Ectodermal cell (in vitro differentiated cells): ENCODE results near the gene PIK3AP1.

ENCODE experiments used
- H3K27ac ChIP-seq: 2 replicates; pipeline ENCODE4 v1.7.0; 2013; ENCODE audit warnings: mild to moderate bottlenecking, low read depth, low read length; ENCODE audit not compliant: insufficient read depth, poor library complexity, severe bottlenecking
- H3K27me3 ChIP-seq: 2 replicates; pipeline ENCODE4 v1.7.0; 2013; ENCODE audit warnings: mild to moderate bottlenecking, low read length; ENCODE audit not compliant: insufficient read depth, control insufficient read depth, poor library complexity, severe bottlenecking
- H3K36me3 ChIP-seq: one replicate; pipeline ENCODE4 v1.7.0; 2013; ENCODE audit warnings: low read length; ENCODE audit not compliant: control insufficient read depth, insufficient read depth
- H3K4me1 ChIP-seq: one replicate; pipeline ENCODE4 v1.7.0; 2013; ENCODE audit warnings: low read length; ENCODE audit not compliant: control insufficient read depth, insufficient read depth
- H3K4me3 ChIP-seq: 2 replicates; pipeline ENCODE4 v1.7.0; 2013; ENCODE audit warnings: low read depth, low read length, control low read depth; ENCODE audit not compliant: insufficient read depth
- H3K9me3 ChIP-seq: 2 replicates; pipeline ENCODE4 v1.7.0; 2013; ENCODE audit warnings: mild to moderate bottlenecking, low read length, moderate library complexity; ENCODE audit not compliant: control insufficient read depth
- WGBS, 2 experiments: methylation state at CpG; one replicate each; pipeline ENCODE4 v1.1.7; 2013; ENCODE audit warnings: missing lambda C conversion rate in 2 of 2; 5-methylcytosine and 5-hydroxymethylcytosine counted together

PIK3AP1 gene

GRCh38 chr10:96637709-96638108 lies 82.6 kb downstream of the PIK3AP1 start:
- Histone ChIP-seq H3K27me3 (no peaks in the 10 kb centered on the region), H3K9me3 (no peaks in the 10 kb centered on the region)

GRCh38 chr10:96636551-96636950 lies 83.8 kb downstream of the PIK3AP1 start:
- no peak overlapping the region for H3K27ac ChIP-seq
- no peak overlapping the region for H3K4me3 ChIP-seq
- no peaks in the 10 kb centered on the region for H3K36me3 ChIP-seq
- H3K27me3 ChIP-seq, result no peaks in the 10 kb centered on the region
- no peaks in the 10 kb centered on the region for H3K4me1 ChIP-seq
- no peaks in the 10 kb centered on the region for H3K9me3 ChIP-seq
- WGBS, 2 experiments, result 77 to 88% methylated on average over 1 of the region's 1 CpG

More at GRCh38 chr10:96637709-96638108, 82.6 kb downstream of the PIK3AP1 start:
- no peaks in the 10 kb centered on the region for H3K36me3 ChIP-seq
- H3K27ac ChIP-seq, result no peak overlapping the region
- WGBS, 2 experiments, result 91 to 92% methylated on average over 4 of the region's 4 CpGs
- no peaks in the 10 kb centered on the region for H3K4me1 ChIP-seq
- no peak overlapping the region for H3K4me3 ChIP-seq

- H3K4me3 ChIP-seq, result no peak overlapping the region
These were observed 87.2 kb downstream of the PIK3AP1 start for GRCh38 chr10:96632974-96633710.

GRCh38 chr10:96627292-96627691 lies 93.0 kb downstream of the PIK3AP1 start:
- Histone ChIP-seq H3K4me3 (no peak overlapping the region), H3K36me3 (no peaks in the 10 kb centered on the region)
- WGBS, 2 experiments, result 80 to 100% methylated on average over 1 of the region's 1 CpG

More at GRCh38 chr10:96632974-96633710, 87.2 kb downstream of the PIK3AP1 start:
- WGBS, 2 experiments, result 70 to 81% methylated on average over 3 of the region's 4 CpGs
- no peak overlapping the region for H3K27ac ChIP-seq
- no peaks in the 10 kb centered on the region for H3K9me3 ChIP-seq
- H3K27me3 ChIP-seq, result no peaks in the 10 kb centered on the region
- no peaks in the 10 kb centered on the region for H3K4me1 ChIP-seq
- no peaks in the 10 kb centered on the region for H3K36me3 ChIP-seq

GRCh38 chr10:96626795-96627194 lies 93.5 kb downstream of the PIK3AP1 start:
- 90 to 92% methylated on average over 5 of the region's 5 CpGs for WGBS, 2 experiments
- Histone ChIP-seq H3K9me3 (no peaks in the 10 kb centered on the region), H3K4me1 (no peaks in the 10 kb centered on the region), H3K27ac (no peak overlapping the region), H3K36me3 (no peaks in the 10 kb centered on the region), H3K4me3 (no peak overlapping the region), H3K27me3 (no peaks in the 10 kb centered on the region)

More at GRCh38 chr10:96627292-96627691, 93.0 kb downstream of the PIK3AP1 start:
- no peak overlapping the region for H3K27ac ChIP-seq
- no peaks in the 10 kb centered on the region for H3K9me3 ChIP-seq
- no peaks in the 10 kb centered on the region for H3K4me1 ChIP-seq
- H3K27me3 ChIP-seq, result no peaks in the 10 kb centered on the region

- no peak overlapping the region for H3K4me3 ChIP-seq
- no peaks in the 10 kb centered on the region for H3K27me3 ChIP-seq
- H3K36me3 ChIP-seq, result no peaks in the 10 kb centered on the region
- WGBS, 2 experiments, result 83 to 90% methylated on average over 1 of the region's 1 CpG
- H3K27ac ChIP-seq, result no peak overlapping the region
- H3K4me1 ChIP-seq, result no peaks in the 10 kb centered on the region
- no peaks in the 10 kb centered on the region for H3K9me3 ChIP-seq
These were observed 95.1 kb downstream of the PIK3AP1 start for GRCh38 chr10:96625173-96625572.

GRCh38 chr10:96622013-96622787 lies 98.1 kb downstream of the PIK3AP1 start:
- Histone ChIP-seq H3K9me3 (no peaks in the 10 kb centered on the region), H3K27me3 (no peaks in the 10 kb centered on the region), H3K4me1 (peaks cover 6% of the 10 kb centered on the region), H3K4me3 (no peak overlapping the region), H3K36me3 (no peaks in the 10 kb centered on the region), H3K27ac (no peak overlapping the region)
- WGBS, 2 experiments, result 90 to 92% methylated on average over 6 of the region's 6 CpGs

- Histone ChIP-seq H3K9me3 (no peaks in the 10 kb centered on the region), H3K4me3 (no peak overlapping the region), H3K4me1 (peaks cover 6% of the 10 kb centered on the region), H3K27ac (no peak overlapping the region), H3K36me3 (no peaks in the 10 kb centered on the region), H3K27me3 (no peaks in the 10 kb centered on the region)
- 91% methylated on average over 15 to 17 of the region's 17 CpGs for WGBS, 2 experiments
These were observed 100.2 kb downstream of the PIK3AP1 start for GRCh38 chr10:96619796-96620773.

- Histone ChIP-seq H3K4me1 (peaks cover 6% of the 10 kb centered on the region), H3K27ac (no peak overlapping the region), H3K27me3 (no peaks in the 10 kb centered on the region), H3K4me3 (no peak overlapping the region), H3K36me3 (no peaks in the 10 kb centered on the region), H3K9me3 (no peaks in the 10 kb centered on the region)
- 89 to 95% methylated on average over 11 of the region's 11 CpGs for WGBS, 2 experiments
These were observed 101.2 kb downstream of the PIK3AP1 start for GRCh38 chr10:96619120-96619519.
